Measurements from ENCODE around the gene GIMAP1. TPM values are rescaled to one million over a fixed set of nuclear protein-coding genes. Genes with fewer than 3 reads are reported as not detected.

GIMAP1 gene
- polyA plus RNA-seq, 12 donors, result 2.0 to 3.6 (median 2.5) TPM; not detected in 1

DNA sequence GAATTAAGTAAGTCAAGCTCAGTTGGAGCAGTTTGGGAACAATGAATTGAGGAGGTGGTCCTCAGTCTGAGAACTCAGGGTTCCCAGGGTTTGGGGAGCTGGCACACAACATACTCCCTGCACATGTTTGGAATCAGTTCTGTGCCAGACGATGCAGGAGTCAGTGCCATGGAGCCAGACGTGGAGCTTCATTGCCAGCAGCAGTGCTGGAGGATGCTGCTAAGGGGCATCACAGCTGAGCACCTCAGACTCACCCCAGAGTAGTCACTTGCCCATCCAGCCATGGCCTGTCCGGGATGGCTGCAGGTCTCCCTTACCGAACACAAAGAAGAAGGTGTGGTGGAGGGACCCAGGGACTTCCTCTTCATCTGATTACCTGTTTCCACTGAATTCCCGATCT is 28.7 kb downstream of the GIMAP1 start:
- DNase-seq, result no peak

- DNase-seq, result no peak
Observed at GRCh38 chr7:150745876-150746275, 29.5 kb downstream of the GIMAP1 start.

DNA sequence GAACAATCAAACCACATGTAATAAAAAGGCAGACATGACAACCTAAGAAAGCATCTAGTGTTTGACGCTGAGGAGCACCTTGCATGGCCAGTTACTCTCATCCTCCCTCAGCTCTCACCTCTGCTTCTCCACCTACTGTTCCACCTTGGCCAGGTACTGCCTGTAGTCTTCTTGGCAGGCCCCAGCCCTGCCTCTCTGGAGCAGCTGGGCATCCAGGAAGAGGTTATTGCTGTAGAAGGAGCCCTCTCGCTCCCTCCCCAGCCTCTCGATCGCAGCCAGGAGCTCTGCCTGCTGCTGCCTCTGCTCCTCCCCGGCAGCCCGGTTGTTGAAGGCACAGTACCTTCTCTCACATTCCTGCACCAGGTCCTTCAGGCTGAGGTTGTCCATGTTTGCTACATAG is 30.5 kb downstream of the GIMAP1 start:
- DNase-seq, result no peak

DNA sequence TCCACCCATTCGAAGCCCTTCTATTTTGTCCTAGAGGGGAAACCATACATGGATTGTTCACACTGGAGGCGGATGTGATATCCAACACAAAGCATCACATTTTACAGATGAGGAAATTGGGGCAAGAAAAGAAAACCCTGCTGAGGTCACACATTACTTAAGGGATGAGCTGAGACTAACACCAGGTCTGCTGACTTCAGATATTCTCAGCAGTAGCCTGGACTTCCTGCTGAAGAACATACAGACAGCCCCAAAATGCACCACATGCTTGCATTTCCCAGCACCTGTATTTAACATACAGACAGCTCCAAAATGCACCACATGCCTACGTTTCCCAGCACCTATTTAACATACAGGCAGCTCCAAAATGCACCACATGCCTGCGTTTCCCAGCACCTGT is 32.0 kb downstream of the GIMAP1 start:
- no peak for DNase-seq

- no peak for DNase-seq
Observed at GRCh38 chr7:150751702-150752101, 35.3 kb downstream of the GIMAP1 start.

DNA sequence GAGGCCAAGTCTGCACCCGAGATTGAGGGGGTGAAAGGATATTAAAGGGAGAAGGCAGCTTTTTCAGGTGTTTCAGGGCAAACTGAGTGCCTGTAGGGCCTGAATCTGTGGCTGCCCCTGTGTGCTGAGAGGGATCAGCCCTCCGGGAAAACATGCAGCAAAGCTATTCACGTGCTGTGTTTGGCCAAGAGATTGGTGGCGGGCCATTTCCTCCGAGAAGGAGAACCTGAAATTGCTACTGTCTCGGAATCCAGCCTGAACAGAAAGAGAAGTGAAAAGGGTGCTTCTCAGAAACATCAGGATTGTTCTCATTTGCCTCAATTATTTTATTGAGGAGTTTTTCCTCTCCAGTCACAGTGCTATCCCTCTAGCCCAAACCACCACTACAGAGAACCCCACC is 36.8 kb downstream of the GIMAP1 start:
- DNase-seq, result no peak

DNA sequence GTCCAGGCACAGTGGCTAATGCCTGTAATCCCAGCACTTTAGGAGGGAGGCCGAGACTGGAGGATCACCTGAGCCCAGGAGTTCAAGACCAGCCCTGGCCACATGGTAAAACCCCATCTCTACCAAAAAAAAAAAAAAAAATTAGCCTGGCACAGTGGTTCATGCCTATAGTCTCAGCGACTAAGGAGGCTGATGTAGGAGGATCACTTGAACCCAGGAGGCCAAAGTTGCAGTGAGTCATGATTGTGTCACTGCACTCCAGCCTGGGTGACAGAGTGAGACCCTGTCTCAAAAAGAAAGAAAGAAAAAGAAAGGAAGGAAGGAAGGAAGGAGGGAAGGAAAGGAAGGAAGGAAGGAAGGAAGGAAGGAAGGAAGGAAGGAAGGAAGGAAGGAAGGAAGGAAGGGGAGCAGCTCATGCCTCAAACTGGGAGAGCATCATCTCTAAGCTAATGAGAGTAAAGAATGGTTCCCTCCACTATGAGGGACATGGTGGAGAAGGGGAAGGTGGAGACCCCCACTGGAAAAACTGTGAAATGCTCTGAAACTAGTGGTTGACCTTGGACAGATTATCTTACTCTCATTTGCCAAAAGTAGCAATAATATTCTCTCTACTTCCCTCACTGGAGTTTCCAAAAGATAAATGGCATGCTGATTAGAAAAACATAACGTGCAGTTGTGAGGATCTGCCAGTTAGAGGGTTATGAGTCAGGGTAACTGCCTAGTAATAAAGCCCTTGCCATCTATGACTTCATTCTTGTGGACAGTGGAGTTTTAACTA is 37.6 kb downstream of the GIMAP1 start:
- DNase-seq, result no peak

DNA sequence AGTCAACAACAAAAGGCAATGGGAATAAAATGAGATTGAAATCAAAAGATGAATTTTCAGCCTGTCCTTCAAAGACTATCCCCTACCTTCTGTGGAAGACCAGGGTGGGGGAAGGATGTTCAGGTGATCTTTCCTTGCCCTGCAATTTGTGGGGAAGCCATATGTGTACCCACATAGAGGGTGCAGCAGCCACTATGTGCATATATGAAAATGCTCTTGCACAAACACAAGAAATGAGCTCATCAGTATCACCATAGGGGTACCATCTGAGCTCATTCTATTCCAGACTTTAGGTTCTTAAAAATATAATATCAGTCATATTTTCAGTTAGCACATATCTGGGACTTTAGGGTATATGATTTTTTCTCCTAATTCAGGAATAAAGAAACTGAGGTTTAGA is 38.5 kb downstream of the GIMAP1 start:
- DNase-seq, result no peak

- DNase-seq, result no peak
Observed at GRCh38 chr7:150755473-150756099, 39.2 kb downstream of the GIMAP1 start.

DNA sequence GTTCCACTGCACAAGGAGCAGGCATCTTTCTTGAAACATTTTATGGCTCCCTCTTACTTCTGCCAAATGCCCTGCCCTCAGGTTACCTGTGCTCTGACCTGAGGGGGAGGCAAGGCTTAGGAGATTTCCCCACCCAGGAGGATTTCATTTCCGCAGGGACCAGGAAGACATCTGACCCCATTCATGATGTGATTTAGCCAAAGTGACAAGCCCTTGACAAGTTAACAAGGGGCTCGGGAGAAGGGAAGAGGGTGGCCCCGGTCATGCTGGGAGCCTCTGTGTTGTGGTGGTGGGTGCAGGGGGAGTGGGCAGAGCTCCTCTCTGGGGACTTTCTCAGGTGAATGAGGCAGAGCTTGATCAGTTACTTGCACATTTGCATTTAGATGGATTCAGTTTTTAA is 39.8 kb downstream of the GIMAP1 start:
- DNase-seq, result no peak

DNA sequence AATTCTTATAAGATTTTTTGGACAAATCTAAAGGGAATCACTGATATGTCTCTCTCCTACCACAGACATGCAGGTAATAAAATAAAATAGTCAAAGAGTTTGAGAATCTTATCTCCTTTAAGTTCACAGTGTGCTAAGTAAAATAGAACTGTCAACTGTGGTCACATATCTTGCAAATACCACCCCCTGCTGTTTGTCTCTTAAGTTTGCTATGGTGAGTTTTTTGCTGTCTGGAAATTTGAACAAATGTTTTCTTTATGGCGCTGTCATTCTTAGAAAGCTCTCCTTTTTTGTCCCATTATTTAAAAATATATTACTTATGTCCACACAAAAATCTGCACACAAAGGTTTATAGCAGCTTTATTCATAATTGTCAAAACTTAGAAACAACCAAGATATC is 40.4 kb downstream of the GIMAP1 start:
- DNase-seq, result no peak

GRCh38 chr7:150759479-150759878 is 43.1 kb downstream of the GIMAP1 start:
- DNase-seq, result no peak

GRCh38 chr7:150766334-150766709 is 49.9 kb downstream of the GIMAP1 start:
- no peak for DNase-seq

- DNase-seq, result no peak
Observed at GRCh38 chr7:150769768-150770167, 53.4 kb downstream of the GIMAP1 start.

Other genes with a start within 250 kb of the GIMAP1 start
- 10 to 100 TPM in 7 of 12 donors, 1 to 10 TPM in 4, not detected in 1; 7.4 to 15.2 (median 10.5) TPM for gene GIMAP7, start 201.7 kb upstream of the GIMAP1 start, polyA plus RNA-seq (ENCODE audit: insufficient read length in 12 of 12)
- 10 to 100 TPM in 11 of 12 donors, not detected in 1; 17.2 to 41.1 (median 19.7) TPM for gene GIMAP4, start 149.2 kb upstream of the GIMAP1 start, polyA plus RNA-seq (ENCODE audit: insufficient read length in 12 of 12)
- 10 to 100 TPM in 11 of 12 donors, not detected in 1; 13.9 to 18.3 (median 15.3) TPM for gene GIMAP6, start 84.2 kb upstream of the GIMAP1 start, polyA plus RNA-seq (ENCODE audit: insufficient read length in 12 of 12)
- gene GIMAP2, start 30.9 kb upstream of the GIMAP1 start, polyA plus RNA-seq (ENCODE audit: insufficient read length in 12 of 12), result 1 to 10 TPM in 10 of 12 donors, not detected in 2; 3.6 to 8.3 (median 6.2) TPM
- 10 to 100 TPM in 1 of 12 donors, 1 to 10 TPM in 10, not detected in 1; 5.4 to 10.7 (median 7.7) TPM for gene GIMAP5, start 20.8 kb downstream of the GIMAP1 start, polyA plus RNA-seq (ENCODE audit: insufficient read length in 12 of 12)
- 10 to 100 TPM in 10 of 12 donors, 1 to 10 TPM in 1, not detected in 1; 7.9 to 35.3 (median 16.0) TPM for gene TMEM176B, start 83.8 kb downstream of the GIMAP1 start, polyA plus RNA-seq (ENCODE audit: insufficient read length in 12 of 12)
- gene TMEM176A, start 84.2 kb downstream of the GIMAP1 start, polyA plus RNA-seq (ENCODE audit: insufficient read length in 12 of 12), result 10 to 100 TPM in 9 of 12 donors, 1 to 10 TPM in 2, not detected in 1; 8.3 to 27.0 (median 12.8) TPM
- 10 to 100 TPM in 1 of 12 donors, under 1 TPM in 7, not detected in 4; 0.13 to 19.9 (median 0.39) TPM for gene AOC1, start 135.9 kb downstream of the GIMAP1 start, polyA plus RNA-seq (ENCODE audit: insufficient read length in 12 of 12)